ENCODE measurements around the gene FMNL2. TPM values are rescaled to one million over a fixed set of nuclear protein-coding genes. Genes with fewer than 3 reads are reported as not detected.

FMNL2 gene
- total RNA-seq, 1 experiment from 2014 or later = 50.8 TPM

DNA sequence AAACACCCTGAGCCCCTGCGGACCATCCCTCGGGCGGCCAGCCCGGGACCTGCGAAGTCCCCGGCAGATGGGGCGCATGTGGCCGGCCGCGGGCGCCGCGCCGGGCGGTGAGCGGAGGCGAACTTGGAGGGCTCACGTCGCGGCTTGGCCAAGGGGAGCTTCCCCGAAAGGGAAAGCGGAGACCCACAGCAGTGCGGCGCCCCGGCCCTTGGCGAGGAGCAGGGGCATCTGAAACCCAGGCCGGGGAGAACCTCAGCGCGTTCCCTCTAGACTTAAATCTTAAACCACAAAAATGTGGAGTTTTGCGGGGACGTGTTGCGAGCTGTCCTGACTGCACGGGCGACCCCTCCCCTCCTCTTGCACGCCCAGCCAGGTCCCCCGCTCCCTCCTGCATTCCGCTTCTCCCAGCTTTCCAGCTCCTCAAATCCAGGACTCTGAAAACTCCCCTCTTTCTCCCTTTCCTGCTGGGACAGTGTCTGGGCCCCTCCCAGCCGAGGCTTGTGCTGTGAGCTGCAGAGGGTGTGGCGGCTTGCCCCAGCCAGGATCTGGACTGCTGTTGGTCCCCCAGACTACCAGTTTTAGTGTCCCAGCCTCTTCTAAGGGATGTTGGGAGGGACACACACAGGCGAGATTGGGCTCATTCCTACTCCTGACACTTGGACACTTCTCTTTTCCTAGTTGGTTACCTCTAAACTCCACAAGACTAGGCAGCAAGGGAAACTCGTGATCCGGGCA is 1.3 kb downstream of the FMNL2 start:
- peak; percentile 47 for DNase-seq (ENCODE audit: low read depth, low spot score)
- in situ Hi-C loops (cut with HindIII; ENCODE audit: low pct_unique_long_range_greater_than_20kb, low sequenced_read_pairs) = no loop called here

DNA sequence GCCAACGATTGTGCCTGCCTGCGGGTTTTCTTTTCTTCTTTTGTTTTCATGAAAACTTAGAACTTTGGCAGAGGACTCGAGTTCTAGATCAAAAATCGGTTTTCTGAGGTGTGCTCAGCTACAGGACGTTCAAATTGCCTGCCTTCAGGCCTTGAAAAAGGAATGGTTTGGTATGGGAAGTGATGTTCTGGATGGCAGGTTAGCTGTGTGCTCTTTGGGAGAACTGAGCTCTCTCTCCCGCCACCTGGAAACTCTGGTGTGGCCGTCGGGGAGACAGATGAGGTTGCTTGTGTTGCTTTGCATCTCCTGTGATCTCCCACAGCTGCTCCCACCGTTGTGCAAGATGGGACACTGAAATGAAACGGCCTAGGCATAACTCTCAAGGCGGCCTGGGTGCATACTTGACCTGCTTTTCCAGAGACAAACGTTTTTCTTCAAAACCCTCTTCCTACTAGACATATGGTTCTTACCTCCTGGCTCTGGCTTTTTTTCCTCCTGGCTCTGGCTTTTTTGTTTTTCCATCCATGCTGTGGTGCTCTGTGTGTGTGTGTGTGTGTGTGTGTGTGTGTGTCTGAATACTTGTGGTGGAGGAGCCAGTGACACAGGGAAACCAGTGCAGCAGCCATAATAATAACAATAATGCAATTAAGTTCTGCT is 2.0 kb downstream of the FMNL2 start:
- in situ Hi-C loops (cut with HindIII; ENCODE audit: low pct_unique_long_range_greater_than_20kb, low sequenced_read_pairs) = no loop called here

DNA sequence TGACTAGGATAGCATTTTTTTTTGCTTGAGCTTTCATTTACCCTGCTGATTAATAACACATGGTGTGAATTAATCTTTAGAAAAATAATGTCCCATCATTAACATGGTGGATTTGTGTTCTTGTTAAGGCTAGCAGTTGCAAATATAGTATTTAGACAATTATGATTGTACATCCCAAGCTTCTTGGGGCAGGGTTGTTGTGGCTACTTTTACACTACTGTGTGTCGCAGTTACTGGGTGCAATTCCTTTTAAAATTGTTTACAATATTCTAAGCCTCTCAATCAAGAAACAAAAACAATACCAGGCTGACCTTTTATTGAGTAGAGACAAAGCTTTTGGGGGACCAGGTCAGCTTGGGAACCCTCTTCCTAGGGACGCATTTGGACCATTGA is 2.5 kb downstream of the FMNL2 start:
- in situ Hi-C loops (cut with HindIII; ENCODE audit: low pct_unique_long_range_greater_than_20kb, low sequenced_read_pairs) = no loop called here
- DNase-seq (ENCODE audit: low read depth, low spot score) = no peak

More for the DNA sequence above, 2.0 kb downstream of the FMNL2 start:
- no peak for DNase-seq (ENCODE audit: low read depth, low spot score)

DNA sequence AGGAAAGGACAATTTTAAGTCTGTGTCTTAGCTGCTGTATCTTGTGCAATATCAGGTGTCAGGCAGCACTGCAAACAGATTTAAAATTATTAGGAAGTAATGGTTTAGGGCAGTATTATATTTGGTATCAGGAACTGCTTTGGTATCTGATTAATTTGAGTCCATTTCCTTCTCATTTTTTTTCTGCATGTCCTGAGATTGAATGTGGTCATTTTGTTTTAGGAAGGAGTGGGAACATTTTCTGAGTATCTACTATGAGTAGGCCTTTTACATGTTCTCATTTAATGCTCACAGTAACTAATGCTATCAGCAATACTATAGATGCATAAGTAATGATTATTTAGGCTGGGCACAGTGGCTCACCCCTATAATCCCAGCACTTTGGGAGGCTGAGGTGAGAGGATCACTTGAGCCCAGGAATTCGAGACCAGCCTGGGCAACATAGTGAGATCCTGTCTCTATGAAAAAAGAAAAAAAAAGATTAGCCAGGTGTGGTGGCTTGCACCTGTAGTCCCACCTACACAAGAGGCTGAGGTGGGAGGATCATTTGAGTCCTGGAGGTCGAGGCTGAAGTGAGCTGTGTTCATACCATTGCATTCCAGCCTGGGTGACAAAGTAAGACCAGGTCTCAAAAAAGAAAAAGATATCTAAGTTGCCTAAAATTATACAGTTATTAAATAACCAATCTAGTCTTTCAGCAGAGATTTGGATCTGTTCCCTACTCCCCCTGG is 4.7 kb downstream of the FMNL2 start:
- no peak for DNase-seq (ENCODE audit: low read depth, low spot score)
- in situ Hi-C loops (cut with HindIII; ENCODE audit: low pct_unique_long_range_greater_than_20kb, low sequenced_read_pairs) = no loop called here

DNA sequence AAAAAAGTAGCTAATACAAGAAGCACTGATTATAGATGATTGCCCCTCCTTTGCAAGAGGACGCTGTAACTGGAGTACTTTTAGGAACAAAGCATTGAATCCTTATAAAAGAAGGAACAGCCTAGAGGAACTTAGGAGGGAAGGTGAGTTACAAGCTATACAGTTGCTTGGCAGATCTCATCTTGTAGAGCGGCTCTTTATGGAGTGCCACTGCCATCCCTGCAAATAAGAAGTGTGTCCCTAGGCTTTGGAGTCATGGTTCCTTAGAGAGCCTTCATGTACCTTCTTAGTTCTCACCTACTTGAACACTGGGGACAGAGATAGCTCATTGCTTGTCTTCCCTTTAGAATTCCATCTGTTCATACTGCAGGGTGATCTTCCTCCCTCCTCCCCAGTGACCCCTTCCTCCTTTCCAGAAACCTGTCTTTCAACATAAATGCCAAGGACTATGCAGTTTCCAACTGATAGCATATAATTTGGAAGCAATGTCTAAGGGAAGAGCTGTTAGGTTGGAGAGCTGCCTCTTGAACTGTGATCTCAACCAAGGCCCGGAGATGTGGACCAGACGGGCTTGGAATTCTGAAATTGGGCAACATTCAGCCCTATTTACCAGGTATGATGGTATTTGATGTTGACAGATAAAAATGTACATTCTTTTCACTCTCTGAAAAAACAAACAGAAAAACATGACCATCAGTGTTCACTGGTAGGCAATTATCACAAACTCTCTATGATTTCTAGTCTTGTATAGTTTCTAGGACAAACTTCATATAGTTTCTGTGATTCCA is 7.5 kb downstream of the FMNL2 start:
- DNase-seq (ENCODE audit: low read depth, low spot score) = no peak
- in situ Hi-C loops (cut with HindIII; ENCODE audit: low pct_unique_long_range_greater_than_20kb, low sequenced_read_pairs) = no loop called here

DNA sequence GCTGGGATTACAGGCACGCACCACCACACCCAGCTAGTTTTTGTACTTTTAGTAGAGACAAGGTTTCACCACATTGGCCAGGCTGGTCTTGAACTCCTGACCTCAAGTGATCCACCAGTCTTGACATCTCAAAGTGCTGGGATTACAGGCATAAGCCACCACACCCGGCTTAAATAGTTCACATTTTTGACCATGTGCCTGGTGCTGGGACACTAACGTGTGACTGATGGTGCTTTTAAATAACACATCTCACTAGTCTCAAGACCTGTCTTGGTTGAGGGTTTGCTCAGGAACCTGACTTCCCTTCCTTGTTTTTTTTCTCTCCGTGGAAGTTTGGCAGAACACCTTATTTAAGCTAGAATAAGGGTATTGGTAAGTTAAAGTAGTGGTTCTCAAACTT is 8.5 kb downstream of the FMNL2 start:
- in situ Hi-C loops (cut with HindIII; ENCODE audit: low pct_unique_long_range_greater_than_20kb, low sequenced_read_pairs) = no loop called here
- DNase-seq (ENCODE audit: low read depth, low spot score) = no peak

DNA sequence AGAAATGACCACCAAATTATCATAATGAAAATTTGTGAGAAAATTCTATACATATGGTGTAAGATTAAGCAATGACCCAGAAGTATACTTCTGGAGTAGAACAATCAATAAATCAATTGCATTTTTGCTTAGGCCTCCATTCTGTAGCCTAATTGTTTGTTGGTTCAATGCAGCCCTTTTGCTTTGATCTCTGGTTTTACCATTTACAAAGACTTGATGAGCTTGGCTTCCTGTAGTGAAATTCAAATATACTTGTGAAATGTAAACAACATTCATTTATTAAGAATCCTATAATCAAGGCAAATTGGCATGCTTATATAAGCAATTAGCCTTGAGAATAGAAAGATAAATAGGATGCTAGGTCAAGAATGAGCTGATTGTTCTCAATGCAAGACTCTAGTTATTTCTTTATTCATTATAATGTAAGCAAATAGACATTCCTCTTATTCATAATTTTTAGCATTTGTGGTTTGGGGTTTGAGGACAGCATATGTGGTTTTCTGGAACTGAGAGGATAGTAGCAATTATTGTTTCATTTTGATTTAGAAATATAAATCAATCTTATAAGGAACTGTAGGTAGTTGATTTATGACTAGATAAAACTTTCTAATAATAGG is 9.7 kb downstream of the FMNL2 start:
- DNase-seq (ENCODE audit: low read depth, low spot score) = peak; percentile 33
- in situ Hi-C loops (cut with HindIII; ENCODE audit: low pct_unique_long_range_greater_than_20kb, low sequenced_read_pairs) = no loop called here

DNA sequence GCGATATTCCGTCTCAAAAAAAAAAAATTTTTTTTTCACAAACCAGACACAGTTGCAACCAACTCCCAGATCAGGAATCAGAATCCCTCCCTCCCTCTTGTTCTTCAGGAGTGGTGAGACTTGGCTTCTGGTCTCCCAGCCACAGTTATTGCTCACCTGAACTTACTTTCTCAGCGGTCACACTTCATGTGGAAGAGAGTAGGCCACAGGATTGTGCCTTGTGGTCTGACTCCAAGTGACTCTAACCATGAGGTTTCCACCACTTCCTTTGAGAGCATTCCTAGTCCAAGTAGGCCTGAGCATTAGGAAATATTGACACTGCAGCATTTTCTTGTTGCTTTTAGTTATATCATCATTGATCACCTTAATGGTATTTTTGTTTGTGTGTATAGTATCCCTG is 12.1 kb downstream of the FMNL2 start:
- peak; percentile 28 for DNase-seq (ENCODE audit: low read depth, low spot score)
- in situ Hi-C loops (cut with HindIII; ENCODE audit: low pct_unique_long_range_greater_than_20kb, low sequenced_read_pairs) = no loop called here

DNA sequence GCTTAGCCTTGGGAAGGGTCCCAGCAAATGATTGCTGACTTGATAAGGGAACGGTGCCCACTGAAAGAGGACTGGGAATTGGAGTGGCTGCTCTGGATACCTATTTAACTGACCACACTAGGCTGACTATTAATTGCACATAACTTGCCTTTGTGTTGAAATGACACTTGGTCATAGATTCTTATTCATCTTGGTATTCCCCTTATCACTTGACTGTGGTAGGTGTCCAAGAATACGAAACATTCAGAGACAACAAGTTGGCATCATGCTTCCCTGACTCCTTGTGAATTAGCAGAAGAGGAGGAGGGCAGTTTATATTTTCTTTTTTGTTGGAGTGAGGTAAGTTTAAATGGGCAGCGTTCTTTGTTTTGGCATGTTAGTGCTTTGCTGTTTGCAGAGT is 13.4 kb downstream of the FMNL2 start:
- DNase-seq (ENCODE audit: low read depth, low spot score) = no peak
- in situ Hi-C loops (cut with HindIII; ENCODE audit: low pct_unique_long_range_greater_than_20kb, low sequenced_read_pairs) = no loop called here

DNA sequence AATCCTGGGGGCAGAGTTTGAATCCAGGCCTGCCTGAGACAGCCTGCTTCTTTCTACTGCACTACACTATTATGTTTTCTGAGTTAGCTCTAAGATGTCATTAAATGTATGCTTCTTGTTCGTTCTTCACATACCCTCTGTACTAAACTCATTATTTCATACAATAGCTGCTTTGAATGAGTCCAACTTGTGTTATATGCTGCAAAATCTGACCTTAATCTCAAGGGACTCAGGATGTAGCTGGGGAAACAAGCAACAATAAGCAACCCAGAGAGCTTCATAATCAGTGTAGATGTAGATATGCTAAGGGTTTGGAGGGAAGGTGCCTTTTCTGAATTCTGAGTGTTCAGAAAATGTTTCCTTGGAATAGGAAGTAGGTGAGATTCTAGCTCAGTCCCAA is 14.4 kb downstream of the FMNL2 start:
- peak; percentile 89 for DNase-seq (ENCODE audit: low read depth, low spot score)
- in situ Hi-C loops (cut with HindIII; ENCODE audit: low pct_unique_long_range_greater_than_20kb, low sequenced_read_pairs) = no loop called here

DNA sequence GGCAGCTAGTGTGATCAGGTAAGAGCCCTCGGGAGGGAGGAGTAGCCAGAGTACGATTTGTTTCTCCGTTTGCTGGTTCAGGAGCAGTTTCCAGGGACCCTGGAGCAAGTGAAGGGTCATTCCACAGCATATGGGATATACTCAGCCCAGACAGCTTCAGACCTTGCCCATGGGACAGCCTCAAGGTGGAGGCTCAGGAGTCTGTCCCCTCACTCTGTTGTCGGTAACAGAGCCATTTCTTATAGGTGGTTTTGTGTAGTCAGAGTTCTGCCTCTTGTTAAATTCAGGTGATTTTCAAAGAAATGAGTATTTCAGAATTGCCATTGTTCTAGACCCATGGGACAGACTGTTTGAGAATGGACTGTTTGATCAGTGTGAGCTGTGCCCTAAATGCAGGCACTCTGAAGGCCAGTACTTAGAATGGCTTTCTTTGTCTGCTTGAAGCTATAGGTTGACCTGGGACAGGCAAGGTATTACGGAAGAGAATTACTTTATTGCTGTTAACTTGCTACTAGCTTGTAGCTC is 15.2 kb downstream of the FMNL2 start:
- peak; percentile 55 for DNase-seq (ENCODE audit: low read depth, low spot score)
- in situ Hi-C loops (cut with HindIII; ENCODE audit: low pct_unique_long_range_greater_than_20kb, low sequenced_read_pairs) = no loop called here

DNA sequence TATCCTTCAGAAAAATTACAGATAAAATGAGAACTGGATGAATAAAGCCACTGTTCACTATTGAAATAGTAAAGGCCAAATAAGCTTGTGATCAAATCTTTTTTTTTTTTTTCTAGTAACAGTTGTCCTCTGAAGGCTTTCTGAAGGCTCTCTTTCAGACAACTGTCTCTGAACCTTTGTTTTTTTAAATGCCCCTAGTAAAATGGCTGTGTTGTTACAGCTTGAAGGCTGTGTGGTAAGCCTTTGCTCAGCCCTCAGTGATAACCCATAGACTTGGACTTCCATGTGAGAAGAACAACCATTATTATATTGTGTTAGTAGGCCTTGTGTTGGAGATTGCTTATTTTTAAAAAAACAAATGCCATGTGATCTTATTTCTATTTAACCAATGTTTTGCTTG is 17.6 kb downstream of the FMNL2 start:
- DNase-seq (ENCODE audit: low read depth, low spot score) = peak; percentile 98
- in situ Hi-C loops (cut with HindIII; ENCODE audit: low pct_unique_long_range_greater_than_20kb, low sequenced_read_pairs) = no loop called here

DNA sequence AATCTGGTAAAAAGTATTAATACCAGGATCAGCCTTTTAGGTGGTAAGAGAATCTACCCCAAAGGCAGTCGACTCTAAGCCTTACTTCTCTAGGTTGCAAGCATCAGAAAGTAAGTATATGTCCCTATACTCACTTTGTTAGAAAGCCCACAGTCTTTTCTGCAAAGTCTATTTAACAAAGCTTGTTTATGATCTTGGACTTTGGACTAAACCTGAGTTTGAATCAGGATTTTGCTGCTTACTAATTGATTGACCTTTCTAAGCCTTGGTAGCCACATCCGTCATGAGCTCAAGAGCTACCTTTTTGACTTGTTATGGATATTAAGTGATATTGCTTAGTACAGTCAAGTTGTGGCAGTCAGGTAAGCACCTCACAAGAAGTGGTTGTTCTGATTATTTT is 18.4 kb downstream of the FMNL2 start:
- in situ Hi-C loops (cut with HindIII; ENCODE audit: low pct_unique_long_range_greater_than_20kb, low sequenced_read_pairs) = no loop called here
- no peak for DNase-seq (ENCODE audit: low read depth, low spot score)

DNA sequence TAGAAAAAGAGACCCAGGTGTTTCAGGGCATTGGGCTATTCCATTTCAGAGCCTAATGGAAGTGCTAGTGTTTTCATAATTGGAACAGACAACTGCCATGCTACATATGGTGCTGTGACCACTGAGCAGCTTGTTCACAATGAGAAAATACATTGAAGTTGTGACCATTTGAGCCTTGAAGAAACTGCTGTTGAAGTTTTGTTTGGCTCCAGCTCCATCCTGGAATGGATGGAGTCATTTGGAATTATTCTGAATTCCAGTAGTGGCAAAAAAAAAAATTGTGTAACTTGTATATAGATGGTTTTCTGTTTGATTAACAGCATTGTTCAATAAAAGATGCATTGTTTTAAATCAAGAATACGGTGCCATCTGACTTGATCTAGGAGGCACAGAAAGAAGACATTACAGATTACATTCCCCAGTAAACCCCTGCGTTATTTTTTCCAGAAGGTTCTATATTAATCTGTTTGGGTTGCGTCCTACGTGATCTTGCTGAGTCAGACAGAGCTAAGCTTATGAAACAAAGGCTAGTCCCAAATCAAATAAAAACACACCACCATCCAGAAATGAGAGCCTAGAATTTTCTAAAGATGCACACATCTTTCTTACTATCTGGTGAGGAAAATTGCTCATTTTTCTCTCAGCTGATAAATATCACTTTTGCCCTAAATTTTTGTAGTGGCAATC is 19.2 kb downstream of the FMNL2 start:
- in situ Hi-C loops (cut with HindIII; ENCODE audit: low pct_unique_long_range_greater_than_20kb, low sequenced_read_pairs) = no loop called here
- no peak for DNase-seq (ENCODE audit: low read depth, low spot score)

DNA sequence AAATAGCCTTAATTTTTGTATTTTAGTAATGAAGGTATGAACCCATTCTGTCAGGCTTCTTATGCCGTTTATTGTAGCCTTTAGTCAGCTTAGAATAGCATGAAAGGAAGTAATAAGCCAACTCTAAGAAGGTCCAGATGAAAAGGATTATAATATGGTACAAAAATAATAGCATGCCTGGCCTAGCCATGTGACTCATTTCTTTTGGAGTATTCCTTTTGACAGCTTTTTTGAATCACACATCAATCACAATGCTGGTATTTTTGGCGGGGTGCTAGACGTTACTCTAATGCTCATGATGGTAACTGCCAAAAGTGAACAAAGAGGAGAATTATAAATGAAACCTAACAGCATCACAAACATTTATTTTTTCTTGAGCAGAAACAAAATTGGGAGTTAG is 19.9 kb downstream of the FMNL2 start:
- DNase-seq (ENCODE audit: low read depth, low spot score) = peak; percentile 26
- in situ Hi-C loops (cut with HindIII; ENCODE audit: low pct_unique_long_range_greater_than_20kb, low sequenced_read_pairs) = no loop called here

DNA sequence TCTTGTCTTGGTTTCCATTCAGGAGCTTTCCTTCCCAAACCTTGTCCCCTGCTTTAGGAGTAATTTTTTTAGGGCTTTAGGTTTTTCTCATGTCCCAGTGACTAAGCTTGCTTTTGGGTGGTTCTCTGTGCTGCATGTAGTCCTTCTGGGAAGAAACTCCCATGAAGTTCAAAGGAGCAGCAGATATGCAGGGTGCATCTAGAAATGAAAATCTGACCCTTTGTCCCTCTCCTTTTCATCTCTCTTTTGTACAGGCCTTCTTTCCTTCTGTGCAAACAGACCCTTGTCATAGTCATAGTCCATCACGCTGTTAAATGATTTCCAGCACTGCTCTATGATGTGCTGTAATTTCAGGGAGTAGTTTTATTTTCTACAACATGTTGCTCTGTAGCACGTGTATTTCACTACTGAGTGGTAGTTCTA is 20.4 kb downstream of the FMNL2 start:
- DNase-seq (ENCODE audit: low read depth, low spot score) = no peak
- in situ Hi-C loops (cut with HindIII; ENCODE audit: low pct_unique_long_range_greater_than_20kb, low sequenced_read_pairs) = no loop called here

Data from SK-MEL-5 (cell line).